Measurements from ENCODE around the gene PLAGL1. TPM values are rescaled to one million over a fixed set of nuclear protein-coding genes. Genes with fewer than 3 reads are reported as not detected.

Gene PLAGL1
- total and polyA plus RNA-seq, 7 donors = 9.8 to 31.3 (median 14.4) TPM

DNA sequence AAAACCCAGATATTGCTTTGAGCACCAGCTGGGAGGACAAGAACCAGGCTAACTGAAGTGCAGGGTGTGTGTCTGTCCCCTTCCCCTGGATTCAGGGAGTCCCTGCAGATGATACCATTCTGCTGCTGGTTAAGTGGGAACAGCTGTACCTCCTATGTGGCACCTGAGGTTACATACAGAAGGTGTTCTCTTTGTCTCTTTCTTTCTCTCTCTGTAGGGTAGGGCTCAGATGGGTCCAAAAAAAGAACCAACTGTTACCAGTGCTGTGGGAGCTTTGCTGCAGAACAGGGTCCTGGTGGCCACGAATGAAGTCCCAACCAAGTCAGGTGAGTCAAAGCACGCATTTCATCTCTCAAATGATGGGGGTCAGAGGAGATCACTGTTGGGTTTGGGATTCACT, 105.2 kb downstream of the PLAGL1 start:
- 93 to 94% methylated on average over 2 of the region's 2 CpGs for WGBS, 2 donors
- TF ChIP-seq CTCF (IDR thresholded peaks at IDR 0.05) (no peak), POLR2AphosphoS5 (IDR thresholded peaks at IDR 0.05) (no peak), EP300 (IDR thresholded peaks at IDR 0.05) (no peak)
- H3K36me3 ChIP-seq = no peaks in the 10 kb centered on the region
- H3K4me3 ChIP-seq = no peak overlapping the region
- no peak for DNase-seq
- H3K27ac ChIP-seq = peak overlapping the region; percentile 43 to 63 (median 45)
- H3K9me3 ChIP-seq = no peaks in the 10 kb centered on the region
- H3K27me3 ChIP-seq = no peaks in the 10 kb centered on the region
- intact Hi-C loops (cut with DNase I) = no loop called here
- H3K4me1 ChIP-seq = peaks cover 0 to 18% (median 14%) of the 10 kb centered on the region in 4 donors

DNA sequence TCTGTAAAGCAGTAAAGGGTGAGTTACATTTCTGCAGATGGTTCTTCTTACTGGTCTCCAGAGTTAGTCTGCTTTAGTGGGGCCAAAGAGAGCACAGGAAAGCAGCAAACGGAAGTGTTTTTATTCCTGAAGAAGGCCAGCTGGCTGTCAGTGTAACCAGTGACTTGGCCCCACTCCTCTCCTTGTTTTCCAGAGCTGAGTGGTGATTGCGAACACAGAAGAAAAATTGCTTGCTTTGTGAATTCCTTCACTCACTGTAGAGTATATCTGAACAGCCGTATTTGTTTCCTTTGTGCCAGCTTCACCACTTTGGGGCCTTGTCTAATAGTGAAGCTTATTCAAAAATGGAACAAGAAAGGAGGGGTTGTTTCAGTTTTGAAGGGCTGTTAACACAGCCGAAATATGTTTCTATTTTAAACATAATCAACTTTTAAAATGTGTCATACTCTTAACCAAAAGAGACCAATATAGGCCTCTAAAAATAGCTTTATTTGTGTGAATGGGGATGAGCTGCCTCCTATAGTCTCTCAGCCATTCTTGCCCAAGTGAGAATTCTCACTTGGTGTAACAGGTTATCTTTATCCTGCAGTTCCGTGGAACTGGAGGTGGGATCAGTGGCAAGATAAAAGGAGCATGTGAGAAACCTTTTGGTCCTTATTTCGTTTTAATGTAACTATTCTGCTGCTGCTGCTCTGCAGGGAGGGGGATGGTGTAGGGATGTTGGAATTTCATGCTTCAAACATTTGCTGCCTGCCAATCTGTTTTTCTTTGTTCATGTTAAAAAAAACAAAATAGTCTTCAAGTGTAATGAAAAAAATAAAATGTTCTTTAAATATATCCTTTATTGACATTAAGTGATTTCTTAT, 105.9 kb downstream of the PLAGL1 start:
- H3K36me3 ChIP-seq = no peaks in the 10 kb centered on the region
- peak; percentile 84 for DNase-seq
- H3K9me3 ChIP-seq = no peaks in the 10 kb centered on the region
- H3K27ac ChIP-seq = peak overlapping the region; percentile 43 to 63 (median 45)
- TF ChIP-seq POLR2AphosphoS5 (IDR thresholded peaks at IDR 0.05) (peak; percentile 24 to 62 (median 53)), EP300 (IDR thresholded peaks at IDR 0.05) (no peak)
- H3K4me1 ChIP-seq = peaks cover 0 to 18% (median 14%) of the 10 kb centered on the region in 4 donors
- H3K4me3 ChIP-seq = peak overlapping the region in 1 of 4 donors; percentile 0
- intact Hi-C loops (cut with DNase I) = no loop called here
- 60 to 76% methylated on average over 6 of the region's 6 CpGs for WGBS, 2 donors
- no peaks in the 10 kb centered on the region for H3K27me3 ChIP-seq

- Histone ChIP-seq H3K36me3 (no peaks in the 10 kb centered on the region), H3K27ac (no peak overlapping the region), H3K9me3 (no peaks in the 10 kb centered on the region), H3K27me3 (no peaks in the 10 kb centered on the region), H3K4me3 (no peak overlapping the region), H3K4me1 (peaks cover 0 to 18% (median 14%) of the 10 kb centered on the region in 4 donors)
- WGBS, 2 donors = 93 to 95% methylated on average over 2 of the region's 2 CpGs
- intact Hi-C loops (cut with DNase I) = no loop called here
- no peak for TF ChIP-seq POLR2A (IDR thresholded peaks at IDR 0.05)
- TF ChIP-seq POLR2AphosphoS5 (IDR thresholded peaks at IDR 0.05) = no peak
- no peak for TF ChIP-seq CTCF (IDR thresholded peaks at IDR 0.05)
- TF ChIP-seq EP300 (IDR thresholded peaks at IDR 0.05) = no peak
- DNase-seq = no peak
These were observed 107.7 kb downstream of the PLAGL1 start for GRCh38 chr6:143900358-143900757.

DNA sequence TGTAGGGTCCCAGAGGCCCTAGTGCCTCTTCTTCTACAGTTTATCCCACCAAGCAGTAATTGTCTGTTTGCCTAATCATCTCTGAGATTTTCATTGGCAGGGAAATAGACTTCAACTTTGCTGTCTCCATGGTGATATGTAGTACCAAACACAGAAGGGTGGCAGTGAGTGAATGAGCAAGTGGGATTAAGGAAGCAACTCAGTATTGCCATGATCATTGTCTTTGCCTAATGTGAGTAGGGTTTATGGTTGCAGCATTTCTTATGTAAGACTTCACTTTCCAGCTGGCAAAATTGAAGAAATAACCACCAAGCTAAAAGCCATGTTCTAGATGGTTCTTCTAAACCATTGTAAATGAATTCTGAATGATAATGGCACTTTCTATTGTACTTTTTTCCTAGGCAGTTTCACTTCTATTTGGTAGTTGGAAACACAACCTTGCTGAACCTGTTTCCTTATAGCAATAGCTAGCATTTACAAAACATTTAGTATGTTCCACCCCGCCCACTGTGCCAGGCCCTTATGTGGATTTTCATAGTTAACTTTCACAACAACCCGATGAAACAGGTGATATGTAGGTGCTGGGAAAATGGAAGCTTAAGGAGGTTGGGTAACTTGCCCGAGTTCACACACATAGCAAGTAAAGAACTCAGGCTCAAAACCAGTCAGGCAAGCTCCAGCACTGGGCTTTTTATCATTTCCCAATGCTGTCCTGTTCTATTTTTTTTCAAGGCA, 111.8 kb downstream of the PLAGL1 start:
- no peaks in the 10 kb centered on the region for H3K9me3 ChIP-seq
- H3K27ac ChIP-seq = no peak overlapping the region
- no peak for DNase-seq
- WGBS, 2 donors = 19 to 77% methylated on average over 3 of the region's 3 CpGs
- H3K4me1 ChIP-seq = peaks cover 0 to under 1% (median under 1%) of the 10 kb centered on the region in 4 donors
- TF ChIP-seq CTCF (IDR thresholded peaks at IDR 0.05) = no peak
- H3K27me3 ChIP-seq = no peaks in the 10 kb centered on the region
- intact Hi-C loops (cut with DNase I) = no loop called here
- no peak overlapping the region for H3K4me3 ChIP-seq
- H3K36me3 ChIP-seq = no peaks in the 10 kb centered on the region

DNA sequence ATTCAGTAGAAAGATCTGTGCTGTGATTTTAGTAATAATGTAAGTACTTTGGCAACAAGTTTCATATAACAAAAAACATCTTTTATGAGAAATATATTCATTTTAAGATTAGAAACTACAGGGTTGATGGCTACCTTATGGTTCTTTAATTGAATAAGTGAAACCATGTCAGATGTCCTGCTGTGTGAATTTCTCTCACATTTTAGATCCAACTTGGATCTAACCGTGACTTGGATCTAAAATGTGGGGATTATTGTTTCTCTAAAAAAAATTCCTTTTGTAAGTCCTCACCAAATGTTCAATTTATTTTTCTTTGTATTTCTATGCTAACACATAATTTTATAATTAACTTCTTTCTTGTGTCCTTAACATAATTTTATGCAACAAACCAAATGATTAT, 113.4 kb downstream of the PLAGL1 start:
- Histone ChIP-seq H3K4me1 (no peaks in the 10 kb centered on the region), H3K4me3 (no peak overlapping the region), H3K27ac (no peak overlapping the region), H3K27me3 (no peaks in the 10 kb centered on the region), H3K9me3 (no peaks in the 10 kb centered on the region), H3K36me3 (no peaks in the 10 kb centered on the region)
- intact Hi-C loops (cut with DNase I) = no loop called here
- TF ChIP-seq POLR2AphosphoS5 (IDR thresholded peaks at IDR 0.05) (no peak), CTCF (IDR thresholded peaks at IDR 0.05) (no peak), POLR2A (IDR thresholded peaks at IDR 0.05) (no peak), EP300 (IDR thresholded peaks at IDR 0.05) (no peak)
- WGBS, 2 donors = 84 to 98% methylated on average over 1 of the region's 1 CpG
- DNase-seq = no peak
